Hematopoietic multipotent progenitor cell treated with erythropoietin and hydrocortisone succinate and interleukin-3 and kit ligand, for 4 days (in vitro differentiated cells): ENCODE results near the gene TAS2R30.
"Not testable (repeated sequence)": the region's sequence is repeated elsewhere in the genome, so short reads cannot be mapped to it uniquely, and the experiment has no call there.

ENCODE experiments used
- DNase-seq: peaks from one replicate; pipeline ENCODE4 v3.0.0-alpha.2; 2015

Gene TAS2R30

GRCh38 chr12:11111213-11111612 lies 23.2 kb downstream of the TAS2R30 start:
- DNase-seq, result not testable (repeated sequence)

DNA sequence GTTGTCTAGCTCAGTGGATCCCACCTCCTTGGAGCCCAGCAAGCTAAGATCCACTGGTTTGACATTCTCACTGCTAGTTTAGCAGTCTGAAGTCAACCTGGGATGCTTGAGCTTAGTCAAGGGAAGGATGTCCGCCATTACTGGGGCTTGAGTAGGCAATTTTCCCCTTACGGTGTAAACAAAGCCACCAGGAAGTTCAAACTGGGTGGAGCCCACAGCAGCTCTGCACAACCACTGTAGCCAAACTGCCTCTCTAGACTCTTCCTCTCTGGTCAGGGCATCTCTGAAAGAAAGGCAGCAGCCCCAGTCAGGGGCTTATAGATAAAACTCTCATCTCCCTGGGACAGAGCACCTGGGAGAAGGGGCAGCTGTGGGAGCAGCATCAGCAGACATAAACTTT lies 25.6 kb downstream of the TAS2R30 start:
- DNase-seq, result no peak

- DNase-seq, result no peak
These were observed 26.7 kb downstream of the TAS2R30 start for GRCh38 chr12:11107719-11108118.

- no peak for DNase-seq
These were observed 28.2 kb downstream of the TAS2R30 start for GRCh38 chr12:11106288-11106687.

DNA sequence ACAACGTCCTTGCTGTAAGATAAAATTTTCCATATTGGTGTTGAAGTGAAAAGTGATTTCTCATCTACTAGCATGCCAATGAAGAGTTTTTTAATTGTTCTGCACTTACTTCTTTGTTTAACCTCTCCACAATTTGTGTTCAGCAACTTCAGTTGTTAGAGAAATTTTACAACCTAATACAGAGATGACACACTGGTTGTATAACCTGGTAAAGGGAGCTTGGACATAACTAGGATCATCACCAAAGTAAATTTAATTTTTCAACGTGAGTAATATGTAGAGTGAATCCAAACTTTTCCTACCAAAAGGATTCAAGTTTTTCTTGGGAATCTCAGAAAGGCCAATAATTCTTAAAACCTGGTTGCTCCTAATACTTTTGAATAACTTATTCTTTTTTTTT lies 28.9 kb downstream of the TAS2R30 start:
- DNase-seq, result no peak

DNA sequence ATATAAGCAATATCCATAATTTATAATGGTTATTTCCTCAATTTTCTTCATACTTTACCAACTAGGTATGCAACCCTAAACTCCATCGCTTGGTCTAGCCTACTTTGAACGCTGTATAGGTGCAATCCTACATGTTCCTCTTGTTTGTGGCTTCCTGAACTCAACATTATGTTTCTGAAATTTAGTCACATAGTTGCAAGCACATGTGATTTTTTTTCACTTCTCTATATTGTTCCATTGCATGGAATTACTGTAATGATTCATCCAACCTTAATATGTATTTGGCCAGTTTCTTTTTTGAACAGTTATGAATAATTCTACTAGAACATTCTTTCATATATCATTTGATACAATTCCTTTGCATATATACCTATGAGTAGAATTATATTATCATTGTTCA lies 39.5 kb downstream of the TAS2R30 start:
- DNase-seq, result not testable (repeated sequence)

- DNase-seq, result no peak
These were observed 42.3 kb downstream of the TAS2R30 start, which contains the start of gene TAS2R43 for GRCh38 chr12:11092128-11092527. Gene TAS2R43, minus strand, starts transcription at chr12:11092313. Its CDS starts 84 bp downstream, at chr12:11092229.

- no peak for DNase-seq
These were observed 45.2 kb downstream of the TAS2R30 start for GRCh38 chr12:11089246-11089645.

GRCh38 chr12:11085419-11085818 lies 49.0 kb downstream of the TAS2R30 start:
- no peak for DNase-seq
